Lung (tissue), 12 donors: ENCODE results near the gene GIPC1. TPM values are rescaled to one million over a fixed set of nuclear protein-coding genes. Genes with fewer than 3 reads are reported as not detected.
A peak's percentile ranks its signal among the peaks of the same experiment; 100 is the strongest.
"Not testable (repeated sequence)": the region's sequence is repeated elsewhere in the genome, so short reads cannot be mapped to it uniquely, and the experiment has no call there.

ENCODE experiments used
- ATAC-seq: fragments of 200-7000 bp; cut with Tn5 transposase; one replicate; pipeline ENCODE4 v1.9.1; 2020; ENCODE audit warnings: moderate number of reproducible peaks; ENCODE audit not compliant: insufficient read depth, low FRiP score
- DNase-seq, 3 donors: peaks; one replicate each; pipeline ENCODE4 v3.0.0-alpha.2; 2013 to 2017
- H3K27ac ChIP-seq, 2 donors: one replicate each; pipeline ENCODE4 v1.5.1; 2013; ENCODE audit warnings: mild to moderate bottlenecking in 2 of 2, moderate library complexity in 2 of 2, control low read depth in 1 of 2, inconsistent platforms in 1 of 2, low read depth in 1 of 2, low read length in 1 of 2
- H3K27me3 ChIP-seq, 3 donors: one replicate each; pipeline ENCODE4 v1.5.1; 2013; ENCODE audit warnings: low read length in 2 of 3; ENCODE audit not compliant: control insufficient read depth in 3 of 3, insufficient read depth in 3 of 3
- H3K36me3 ChIP-seq, 4 donors: one replicate each; pipeline ENCODE4 v1.5.1; 2013; ENCODE audit warnings: low read length in 4 of 4, mild to moderate bottlenecking in 1 of 4, moderate library complexity in 1 of 4; ENCODE audit not compliant: control insufficient read depth in 4 of 4, insufficient read depth in 4 of 4
- H3K4me1 ChIP-seq, 5 donors: one replicate each; pipeline ENCODE4 v1.5.1; 2013; ENCODE audit warnings: low read length in 5 of 5, mild to moderate bottlenecking in 2 of 5, moderate library complexity in 1 of 5; ENCODE audit not compliant: control insufficient read depth in 5 of 5, insufficient read depth in 5 of 5
- H3K4me3 ChIP-seq: one replicate; pipeline ENCODE4 v1.5.1; 2013; ENCODE audit warnings: mild to moderate bottlenecking, control low read depth, moderate library complexity
- H3K9ac ChIP-seq, 2 donors: one replicate each; pipeline ENCODE4 v1.5.1; 2013; ENCODE audit warnings: low read length in 2 of 2, control low read depth in 1 of 2; ENCODE audit not compliant: insufficient read depth in 1 of 2
- H3K9me3 ChIP-seq, 4 donors: one replicate each; pipeline ENCODE4 v1.5.1; 2013; ENCODE audit warnings: low read length in 3 of 4, mild to moderate bottlenecking in 1 of 4, moderate library complexity in 1 of 4; ENCODE audit not compliant: control insufficient read depth in 4 of 4, insufficient read depth in 3 of 4
- CTCF ChIP-seq: IDR thresholded peaks from 2 replicates; pipeline ENCODE4 v1.5.1; 2012; ENCODE audit warnings: mild to moderate bottlenecking; ENCODE audit errors: control extremely low read depth, extremely low read depth
- WGBS, 2 donors: extraction: QIAGEN DNeasy Blood & Tissue Kit; methylation state at CpG; one replicate each; pipeline ENCODE4 v1.1.7; 2013; 5-methylcytosine and 5-hydroxymethylcytosine counted together
- polyA plus RNA-seq, 2 donors: library from polyadenylated mRNA; stranded (reverse); fragments of 200-250 nt; gene quantifications; one replicate each; pipeline ENCODE4 v1.2.1, GENCODE V29; 2013
- total RNA-seq, 2 donors: library from RNA; depleted of rRNA in 1 of 2; stranded (reverse); fragments of >200 nt in 1 of 2; gene quantifications; one replicate each; pipeline ENCODE4 v1.2.1, GENCODE V29; 2014 to 2021
- donor health status: control.
- donor health status: control.
- donor health status: Bipolar disorder and iron deficiency.
- donor health status: healthy.
- donor health status: DM: yes; HTN: yes; CAD: no.

GIPC1 gene
- total and polyA plus RNA-seq, 4 donors: 94.9 to 156 (median 131) TPM

- ATAC-seq: no peak
These were observed 28.1 kb downstream of the GIPC1 start for GRCh38 chr19:14467816-14468215.

GRCh38 chr19:14467391-14467790, 28.5 kb downstream of the GIPC1 start:
- H3K27me3 ChIP-seq: no peaks in the 10 kb centered on the region
- 90% methylated on average over 12 of the region's 12 CpGs for WGBS, 2 donors
- no peaks in the 10 kb centered on the region for H3K9me3 ChIP-seq
- no peak overlapping the region for H3K9ac ChIP-seq
- peaks cover 17 to 57% (median 27%) of the 10 kb centered on the region in 4 donors for H3K36me3 ChIP-seq
- H3K27ac ChIP-seq: no peak overlapping the region
- DNase-seq (no peak), ATAC-seq (no peak)
- no peak for TF ChIP-seq CTCF
- H3K4me1 ChIP-seq: peaks cover 0 to 6% (median 0%) of the 10 kb centered on the region in 5 donors
- H3K4me3 ChIP-seq: no peak overlapping the region

More at GRCh38 chr19:14467816-14468215, 28.1 kb downstream of the GIPC1 start:
- peaks cover 0 to 2% (median 0%) of the 10 kb centered on the region in 3 donors for H3K27me3 ChIP-seq
- no peak overlapping the region for H3K9ac ChIP-seq
- H3K36me3 ChIP-seq: peaks cover 17 to 54% (median 25%) of the 10 kb centered on the region in 4 donors
- no peak overlapping the region for H3K27ac ChIP-seq
- H3K4me3 ChIP-seq: no peak overlapping the region
- WGBS, 2 donors: 77 to 82% methylated on average over 9 of the region's 9 CpGs
- H3K9me3 ChIP-seq: no peaks in the 10 kb centered on the region
- DNase-seq: peak in 1 of 3 donors; percentile 4
- no peak for TF ChIP-seq CTCF
- peaks cover 0 to 10% (median 0%) of the 10 kb centered on the region in 5 donors for H3K4me1 ChIP-seq

- no peak for TF ChIP-seq CTCF
- H3K36me3 ChIP-seq: peaks cover 18 to 38% (median 21%) of the 10 kb centered on the region in 4 donors
- no peak overlapping the region for H3K27ac ChIP-seq
- DNase-seq (no peak), ATAC-seq (no peak)
- H3K9me3 ChIP-seq: no peaks in the 10 kb centered on the region
- H3K4me1 ChIP-seq: no peaks in the 10 kb centered on the region
- H3K27me3 ChIP-seq: no peaks in the 10 kb centered on the region
- 95 to 97% methylated on average over 20 to 21 of the region's 21 CpGs for WGBS, 2 donors
- no peak overlapping the region for H3K9ac ChIP-seq
- H3K4me3 ChIP-seq: no peak overlapping the region
These were observed 32.2 kb downstream of the GIPC1 start for GRCh38 chr19:14463747-14464146.

- DNase-seq: not testable (repeated sequence)
These were observed 33.5 kb downstream of the GIPC1 start for GRCh38 chr19:14462401-14462800.

More at GRCh38 chr19:14462401-14462800, 33.5 kb downstream of the GIPC1 start:
- H3K36me3 ChIP-seq: peaks cover 15 to 33% (median 23%) of the 10 kb centered on the region in 4 donors
- ATAC-seq, H3K27ac ChIP-seq, H3K4me3 ChIP-seq, H3K4me1 ChIP-seq, H3K27me3 ChIP-seq, H3K9ac ChIP-seq, H3K9me3 ChIP-seq: not testable (repeated sequence)
- WGBS, 2 donors: 77 to 88% methylated on average over 7 of the region's 7 CpGs
